HepG2 (cell line): ENCODE data around the gene TLCD5. TPM values are rescaled to one million over a fixed set of nuclear protein-coding genes. Genes with fewer than 3 reads are reported as not detected.

Source experiments
- FUBP1 ChIP-seq: sonication (generic); formaldehyde crosslinking; IDR thresholded peaks from 2 replicates; pipeline ENCODE4 v1.5.1; 2020; ENCODE audit warnings: missing genetic modification reagents, mild to moderate bottlenecking, borderline replicate concordance
- GPBP1L1 ChIP-seq: sonication (generic); formaldehyde crosslinking; IDR thresholded peaks from 2 replicates; pipeline ENCODE4 v1.5.0; 2020; ENCODE audit warnings: mild to moderate bottlenecking, missing genetic modification reagents
- HDAC1 ChIP-seq: sonication (generic); formaldehyde crosslinking; IDR thresholded peaks from 2 replicates; pipeline ENCODE4 v1.5.1; 2020; ENCODE audit warnings: mild to moderate bottlenecking, missing genetic modification reagents
- HNF4A ChIP-seq: sonication (generic); formaldehyde crosslinking; IDR thresholded peaks from 2 replicates; pipeline ENCODE4 v1.4.0; 2020; ENCODE audit warnings: missing genetic modification reagents
- KLF11 ChIP-seq: IDR thresholded peaks from 2 replicates; pipeline ENCODE4 v1.6.1; 2016; ENCODE audit warnings: missing compliant biosample characterization
- MTA1 ChIP-seq: sonication (generic); formaldehyde crosslinking; IDR thresholded peaks from 2 replicates; pipeline ENCODE4 v1.4.0; 2020; ENCODE audit warnings: missing genetic modification reagents, mild to moderate bottlenecking, borderline replicate concordance
- NR2C2 ChIP-seq: sonication (generic); formaldehyde crosslinking; IDR thresholded peaks from 2 replicates; pipeline ENCODE4 v1.4.0; 2020; ENCODE audit warnings: missing genetic modification reagents, mild to moderate bottlenecking, moderate library complexity, borderline replicate concordance
- POGZ ChIP-seq: sonication (generic); formaldehyde crosslinking; IDR thresholded peaks from 2 replicates; pipeline ENCODE4 v1.4.0; 2020; ENCODE audit warnings: mild to moderate bottlenecking, missing genetic modification reagents
- PRMT3 ChIP-seq: sonication (generic); formaldehyde crosslinking; IDR thresholded peaks from 2 replicates; pipeline ENCODE4 v1.8.1; 2022; ENCODE audit warnings: low read depth, mild to moderate bottlenecking, moderate library complexity, missing genetic modification reagents, borderline replicate concordance
- SIN3A ChIP-seq: IDR thresholded peaks from 2 replicates; pipeline ENCODE4 v1.6.1; 2011; ENCODE audit warnings: low read depth, mild to moderate bottlenecking, control low read depth, low read length, borderline replicate concordance
- SNAPC5 ChIP-seq: sonication (generic); formaldehyde crosslinking; IDR thresholded peaks from 2 replicates; pipeline ENCODE4 v1.8.1; 2023; ENCODE audit warnings: mild to moderate bottlenecking, missing genetic modification reagents, borderline replicate concordance
- ZNF740 ChIP-seq: sonication (generic); formaldehyde crosslinking; IDR thresholded peaks from 2 replicates; pipeline ENCODE4 v1.4.0; 2020; ENCODE audit warnings: missing genetic modification reagents
- ZNF749 ChIP-seq: sonication (generic); formaldehyde crosslinking; IDR thresholded peaks from 2 replicates; pipeline ENCODE4 v1.8.0; 2022; ENCODE audit warnings: mild to moderate bottlenecking, missing genetic modification reagents, moderate library complexity, borderline replicate concordance
- polyA plus RNA-seq, 8 experiments: library from polyadenylated mRNA; depleted of rRNA in 3 of 8; stranded (reverse) in 7 of 8; unstranded in 1 of 8; fragments of >200 nt; fragmentation: Illumina TruSeq in 4 of 8; extraction: Trizol in 4 of 8; gene quantifications; 2 replicates each; pipeline versions ENCODE4 v1.2.1 to v1.2.3, GENCODE V29; 2011 to 2016; ENCODE audit warnings: low read depth in 4 of 8, missing spikeins in 1 of 8, mixed read lengths in 1 of 8; ENCODE audit not compliant: insufficient read depth in 1 of 8
- total RNA-seq, 5 experiments: library from RNA; depleted of rRNA; stranded (reverse); fragments of >200 nt; fragmentation: Illumina TruSeq; extraction: Trizol; gene quantifications; 2 replicates each; pipeline ENCODE4 v1.2.3, GENCODE V29; 2016; ENCODE audit warnings: low read depth in 1 of 5
- TF ChIP-seq, protein P1 (sequence below): sonication (generic); formaldehyde crosslinking; IDR thresholded peaks from 2 replicates; pipeline ENCODE4 v1.5.1; 2020; ENCODE audit warnings: missing genetic modification reagents, mild to moderate bottlenecking, borderline replicate concordance
- TF ChIP-seq, protein P2 (sequence below): sonication (generic); formaldehyde crosslinking; IDR thresholded peaks from 2 replicates; pipeline ENCODE4 v1.8.0; 2022; ENCODE audit warnings: mild to moderate bottlenecking, missing genetic modification reagents; ENCODE audit not compliant: insufficient replicate concordance
- TF ChIP-seq, protein P3 (sequence below): IDR thresholded peaks from 2 replicates; pipeline ENCODE4 v1.6.1; 2016; ENCODE audit warnings: missing compliant biosample characterization, missing genetic modification reagents, borderline replicate concordance
- TF ChIP-seq, protein P4 (sequence below): sonication (generic); formaldehyde crosslinking; IDR thresholded peaks from 2 replicates; pipeline ENCODE4 v1.4.0; 2020; ENCODE audit warnings: missing genetic modification reagents

TLCD5 gene
- total and polyA plus RNA-seq, 2 of the 13 experiments (the other 11 are each of a cell fraction or from before 2014, with no cell fraction given), result 6.1 to 7.6 TPM

- TF ChIP-seq, protein P1, sequence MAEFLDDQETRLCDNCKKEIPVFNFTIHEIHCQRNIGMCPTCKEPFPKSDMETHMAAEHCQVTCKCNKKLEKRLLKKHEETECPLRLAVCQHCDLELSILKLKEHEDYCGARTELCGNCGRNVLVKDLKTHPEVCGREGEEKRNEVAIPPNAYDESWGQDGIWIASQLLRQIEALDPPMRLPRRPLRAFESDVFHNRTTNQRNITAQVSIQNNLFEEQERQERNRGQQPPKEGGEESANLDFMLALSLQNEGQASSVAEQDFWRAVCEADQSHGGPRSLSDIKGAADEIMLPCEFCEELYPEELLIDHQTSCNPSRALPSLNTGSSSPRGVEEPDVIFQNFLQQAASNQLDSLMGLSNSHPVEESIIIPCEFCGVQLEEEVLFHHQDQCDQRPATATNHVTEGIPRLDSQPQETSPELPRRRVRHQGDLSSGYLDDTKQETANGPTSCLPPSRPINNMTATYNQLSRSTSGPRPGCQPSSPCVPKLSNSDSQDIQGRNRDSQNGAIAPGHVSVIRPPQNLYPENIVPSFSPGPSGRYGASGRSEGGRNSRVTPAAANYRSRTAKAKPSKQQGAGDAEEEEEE (CRISPR knock-in tag), result no peak
- no peak for TF ChIP-seq GPBP1L1 (CRISPR knock-in tag)
- peak; percentile 83; the same call in 1 of the 2 replicates for TF ChIP-seq ZNF749
- TF ChIP-seq, protein P2, sequence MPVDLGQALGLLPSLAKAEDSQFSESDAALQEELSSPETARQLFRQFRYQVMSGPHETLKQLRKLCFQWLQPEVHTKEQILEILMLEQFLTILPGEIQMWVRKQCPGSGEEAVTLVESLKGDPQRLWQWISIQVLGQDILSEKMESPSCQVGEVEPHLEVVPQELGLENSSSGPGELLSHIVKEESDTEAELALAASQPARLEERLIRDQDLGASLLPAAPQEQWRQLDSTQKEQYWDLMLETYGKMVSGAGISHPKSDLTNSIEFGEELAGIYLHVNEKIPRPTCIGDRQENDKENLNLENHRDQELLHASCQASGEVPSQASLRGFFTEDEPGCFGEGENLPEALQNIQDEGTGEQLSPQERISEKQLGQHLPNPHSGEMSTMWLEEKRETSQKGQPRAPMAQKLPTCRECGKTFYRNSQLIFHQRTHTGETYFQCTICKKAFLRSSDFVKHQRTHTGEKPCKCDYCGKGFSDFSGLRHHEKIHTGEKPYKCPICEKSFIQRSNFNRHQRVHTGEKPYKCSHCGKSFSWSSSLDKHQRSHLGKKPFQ (CRISPR knock-in tag), result peak; percentile 73
- TF ChIP-seq POGZ (CRISPR knock-in tag), result peak; percentile 100
- TF ChIP-seq HNF4A (CRISPR knock-in tag), result no peak; the same call in 1 of the 2 replicates
- TF ChIP-seq, protein P3, sequence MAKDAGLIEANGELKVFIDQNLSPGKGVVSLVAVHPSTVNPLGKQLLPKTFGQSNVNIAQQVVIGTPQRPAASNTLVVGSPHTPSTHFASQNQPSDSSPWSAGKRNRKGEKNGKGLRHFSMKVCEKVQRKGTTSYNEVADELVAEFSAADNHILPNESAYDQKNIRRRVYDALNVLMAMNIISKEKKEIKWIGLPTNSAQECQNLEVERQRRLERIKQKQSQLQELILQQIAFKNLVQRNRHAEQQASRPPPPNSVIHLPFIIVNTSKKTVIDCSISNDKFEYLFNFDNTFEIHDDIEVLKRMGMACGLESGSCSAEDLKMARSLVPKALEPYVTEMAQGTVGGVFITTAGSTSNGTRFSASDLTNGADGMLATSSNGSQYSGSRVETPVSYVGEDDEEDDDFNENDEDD (CRISPR knock-in tag), result peak; percentile 45; the same call in 1 of the 2 replicates
- no peak for TF ChIP-seq PRMT3 (CRISPR knock-in tag)
- TF ChIP-seq SIN3A, result peak; percentile 70; the same call in 1 of the 2 replicates
- TF ChIP-seq, protein P4, sequence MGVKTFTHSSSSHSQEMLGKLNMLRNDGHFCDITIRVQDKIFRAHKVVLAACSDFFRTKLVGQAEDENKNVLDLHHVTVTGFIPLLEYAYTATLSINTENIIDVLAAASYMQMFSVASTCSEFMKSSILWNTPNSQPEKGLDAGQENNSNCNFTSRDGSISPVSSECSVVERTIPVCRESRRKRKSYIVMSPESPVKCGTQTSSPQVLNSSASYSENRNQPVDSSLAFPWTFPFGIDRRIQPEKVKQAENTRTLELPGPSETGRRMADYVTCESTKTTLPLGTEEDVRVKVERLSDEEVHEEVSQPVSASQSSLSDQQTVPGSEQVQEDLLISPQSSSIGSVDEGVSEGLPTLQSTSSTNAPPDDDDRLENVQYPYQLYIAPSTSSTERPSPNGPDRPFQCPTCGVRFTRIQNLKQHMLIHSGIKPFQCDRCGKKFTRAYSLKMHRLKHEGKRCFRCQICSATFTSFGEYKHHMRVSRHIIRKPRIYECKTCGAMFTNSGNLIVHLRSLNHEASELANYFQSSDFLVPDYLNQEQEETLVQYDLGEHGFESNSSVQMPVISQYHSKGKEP (CRISPR knock-in tag), result no peak
- TF ChIP-seq KLF11 (CRISPR knock-in tag), result no peak
- TF ChIP-seq NR2C2 (CRISPR knock-in tag), result peak; percentile 41; the same call in 1 of the 2 replicates
- peak; percentile 92 for TF ChIP-seq HDAC1 (CRISPR knock-in tag)
- TF ChIP-seq SNAPC5, result peak; percentile 62; the same call in 1 of the 2 replicates
- TF ChIP-seq ZNF740 (CRISPR knock-in tag), result no peak
- no peak for TF ChIP-seq FUBP1
- peak; percentile 92; the same call in 1 of the 2 replicates for TF ChIP-seq MTA1 (CRISPR knock-in tag)
These were observed 11.0 kb downstream of the TLCD5 start, which contains the start of gene ARHGEF12 (continued) for GRCh38 chr11:120335908-120336640.
